Adrenal gland (tissue), 5 donors: Measurements from ENCODE around the gene RFESD.

ENCODE experiments used
- CTCF ChIP-seq, 6 experiments: fragments of 450-650 bp in 4 of 6; fragments of 200-600 bp in 2 of 6; sonication (generic) in 1 of 6; IDR thresholded peaks; 1 replicate in 5 of 6; 2 replicates in 1 of 6; pipeline versions ENCODE4 v1.5.1 to v1.8.0; 2016 to 2021; ENCODE audit warnings: antibody characterized with exemption in 6 of 6, mild to moderate bottlenecking in 2 of 6, moderate library complexity in 1 of 6
- POLR2A ChIP-seq, 2 donors: fragments of 450-650 bp; IDR thresholded peaks; one replicate each; pipeline ENCODE4 v1.6.1; 2017; ENCODE audit warnings: antibody characterized with exemption in 2 of 2, mild to moderate bottlenecking in 2 of 2, moderate library complexity in 1 of 2
- donor health status: DM: no; HTN: no; CAD: no.

- TF ChIP-seq POLR2A (IDR thresholded peaks at IDR 0.05) (no peak), CTCF (IDR thresholded peaks at IDR 0.05) (no peak)
These were observed 25.2 kb downstream of the RFESD start for GRCh38 chr5:95671826-95672225.
